D721Med (cell line): ENCODE results near the gene LPO.

Experiments used
- DNase-seq: peaks from one replicate; pipeline ENCODE4 v3.0.0; 2011; ENCODE audit warnings: low spot score; ENCODE audit not compliant: insufficient read length
- FAIRE-seq: peaks from 2 replicates; lab custom pipeline; 2011; peaks lifted over from hg19 to GRCh38; lab: Jason Lieb, UNC
- TF ChIP-seq, protein P1 (sequence below): IDR thresholded peaks from 2 replicates; pipeline ENCODE4 v1.5.1; 2012; ENCODE audit warnings: mild to moderate bottlenecking, control low read depth; ENCODE audit not compliant: insufficient read depth; ENCODE audit errors: missing control alignments

Gene LPO

DNA sequence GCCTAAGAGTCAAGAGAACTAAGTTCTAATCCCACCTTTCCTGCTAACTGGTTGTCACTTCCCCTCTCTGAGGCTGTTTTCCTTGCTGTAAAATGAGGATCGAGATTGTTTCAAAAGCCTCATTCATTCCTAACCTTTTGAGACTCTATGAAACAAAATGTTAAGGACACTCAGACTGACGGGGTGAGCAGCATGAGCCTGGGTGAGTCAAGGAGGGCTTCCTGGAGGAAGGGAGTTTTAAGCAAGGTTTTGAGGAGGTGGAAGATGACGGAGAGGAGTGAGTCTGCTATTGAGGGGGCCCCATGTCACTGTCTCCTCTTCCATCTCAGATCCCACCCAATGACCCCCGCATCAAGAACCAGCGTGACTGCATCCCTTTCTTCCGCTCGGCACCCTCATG is 41.8 kb upstream of the LPO start:
- TF ChIP-seq, protein P1, sequence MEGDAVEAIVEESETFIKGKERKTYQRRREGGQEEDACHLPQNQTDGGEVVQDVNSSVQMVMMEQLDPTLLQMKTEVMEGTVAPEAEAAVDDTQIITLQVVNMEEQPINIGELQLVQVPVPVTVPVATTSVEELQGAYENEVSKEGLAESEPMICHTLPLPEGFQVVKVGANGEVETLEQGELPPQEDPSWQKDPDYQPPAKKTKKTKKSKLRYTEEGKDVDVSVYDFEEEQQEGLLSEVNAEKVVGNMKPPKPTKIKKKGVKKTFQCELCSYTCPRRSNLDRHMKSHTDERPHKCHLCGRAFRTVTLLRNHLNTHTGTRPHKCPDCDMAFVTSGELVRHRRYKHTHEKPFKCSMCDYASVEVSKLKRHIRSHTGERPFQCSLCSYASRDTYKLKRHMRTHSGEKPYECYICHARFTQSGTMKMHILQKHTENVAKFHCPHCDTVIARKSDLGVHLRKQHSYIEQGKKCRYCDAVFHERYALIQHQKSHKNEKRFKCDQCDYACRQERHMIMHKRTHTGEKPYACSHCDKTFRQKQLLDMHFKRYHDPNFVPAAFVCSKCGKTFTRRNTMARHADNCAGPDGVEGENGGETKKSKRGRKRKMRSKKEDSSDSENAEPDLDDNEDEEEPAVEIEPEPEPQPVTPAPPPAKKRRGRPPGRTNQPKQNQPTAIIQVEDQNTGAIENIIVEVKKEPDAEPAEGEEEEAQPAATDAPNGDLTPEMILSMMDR: no peak
- DNase-seq: no peak
- no peak for FAIRE-seq

DNA sequence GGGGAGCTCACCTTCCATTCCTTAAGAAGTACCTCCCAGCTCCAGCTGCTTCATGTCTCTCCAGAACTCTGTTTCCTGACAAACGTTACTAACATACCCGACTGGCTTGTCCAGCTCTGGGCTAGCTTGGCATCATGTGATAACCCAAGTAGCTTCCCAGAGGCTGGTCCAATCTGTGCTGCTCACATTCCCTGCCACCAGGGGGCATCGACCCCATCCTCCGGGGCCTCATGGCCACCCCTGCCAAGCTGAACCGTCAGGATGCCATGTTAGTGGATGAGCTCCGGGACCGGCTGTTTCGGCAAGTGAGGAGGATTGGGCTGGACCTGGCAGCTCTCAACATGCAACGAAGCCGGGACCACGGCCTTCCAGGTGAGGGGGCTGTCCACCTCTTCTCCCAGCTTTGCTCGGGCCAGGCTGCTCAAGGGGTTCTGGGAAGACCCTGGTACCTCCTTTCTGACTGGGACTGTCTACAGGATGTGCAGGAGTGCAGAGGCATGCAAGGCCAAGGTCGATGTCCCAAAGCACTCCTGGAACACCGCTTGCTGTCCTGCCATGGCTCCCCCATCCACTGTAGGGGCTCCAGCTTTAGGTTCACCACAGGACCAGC is 38.3 kb upstream of the LPO start:
- DNase-seq: peak; percentile 53
- no peak for FAIRE-seq

DNA sequence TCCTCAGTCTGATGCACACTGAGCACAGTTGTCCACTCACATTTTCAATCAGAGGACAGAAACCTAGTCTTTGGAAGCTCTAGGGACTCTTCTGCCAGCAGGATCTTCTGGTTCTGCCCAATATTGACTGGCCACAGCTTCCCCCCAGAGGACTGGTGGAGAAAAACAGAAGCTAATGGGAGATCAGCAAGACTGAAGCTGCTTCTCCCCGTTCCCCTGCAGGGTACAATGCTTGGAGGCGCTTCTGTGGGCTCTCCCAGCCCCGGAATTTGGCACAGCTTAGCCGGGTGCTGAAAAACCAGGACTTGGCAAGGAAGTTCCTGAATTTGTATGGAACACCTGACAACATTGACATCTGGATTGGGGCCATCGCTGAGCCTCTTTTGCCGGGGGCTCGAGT is 35.5 kb upstream of the LPO start:
- DNase-seq (no peak), FAIRE-seq (no peak)
- TF ChIP-seq, protein P1: no peak

More for the DNA sequence above, 38.3 kb upstream of the LPO start:
- TF ChIP-seq, protein P1: peak; percentile 81

DNA sequence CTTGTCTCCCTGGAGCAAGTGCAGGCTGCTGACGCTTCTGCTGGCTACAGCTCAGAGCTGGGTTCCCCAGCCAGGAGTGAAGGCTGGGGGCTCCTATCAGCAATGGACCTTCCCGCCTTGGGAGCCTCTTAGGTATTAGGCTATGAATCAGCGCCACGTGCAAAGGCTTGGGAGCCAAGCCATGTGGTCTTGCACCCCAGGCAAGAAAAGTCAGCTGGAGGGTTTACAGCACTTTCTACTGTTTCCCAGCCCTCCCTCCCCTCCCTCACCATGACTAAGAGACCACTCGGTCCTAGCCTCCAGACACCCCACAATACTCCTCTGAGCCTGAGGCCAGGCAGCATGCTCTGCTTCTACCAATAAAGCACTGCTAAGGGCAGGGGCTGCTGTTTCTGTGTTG is 33.6 kb upstream of the LPO start:
- DNase-seq (no peak), FAIRE-seq (no peak)
- TF ChIP-seq, protein P1: no peak

GRCh38 chr17:58205936-58206335 is 32.4 kb upstream of the LPO start:
- TF ChIP-seq, protein P1: no peak
- no peak for DNase-seq
- no peak for FAIRE-seq

DNA sequence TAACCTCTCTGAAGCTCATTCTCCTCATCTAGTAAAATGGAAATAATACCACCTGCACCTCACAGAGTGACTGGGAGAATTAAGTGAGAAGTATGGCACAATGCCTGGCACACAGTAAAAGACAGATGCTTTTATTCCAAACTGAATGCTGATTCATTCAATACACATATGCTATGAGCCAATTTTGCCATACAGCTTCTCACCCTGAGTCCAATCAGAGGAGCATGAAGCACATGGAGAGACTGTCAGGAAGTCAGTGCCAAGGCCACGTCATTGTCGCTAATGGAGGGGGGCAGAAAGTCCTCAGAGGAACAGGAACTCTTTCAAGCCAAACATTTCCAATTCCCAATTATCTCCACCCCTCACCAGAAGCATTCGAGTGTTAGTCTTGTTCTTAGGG is 30.9 kb upstream of the LPO start:
- FAIRE-seq (no peak), DNase-seq (no peak)
- TF ChIP-seq, protein P1: no peak

DNA sequence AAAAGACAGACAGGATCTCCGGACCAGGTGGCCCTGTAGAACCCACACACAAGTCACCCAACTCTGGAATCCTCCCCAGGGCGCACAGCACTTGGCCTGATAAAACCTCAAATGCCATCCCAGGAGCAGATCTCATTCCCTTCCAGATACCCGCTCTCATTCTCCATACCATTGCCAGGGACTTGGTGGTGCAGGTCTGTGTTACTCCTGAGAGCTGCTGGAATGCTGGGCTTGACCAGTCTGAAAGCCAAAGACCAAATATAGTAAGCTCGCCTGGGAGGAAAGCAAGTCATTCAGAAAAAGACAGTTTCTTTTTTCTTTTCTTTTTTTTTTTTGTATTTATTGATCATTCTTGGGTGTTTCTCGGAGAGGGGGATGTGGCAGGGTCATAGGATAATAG is 30.0 kb upstream of the LPO start:
- TF ChIP-seq, protein P1: no peak
- DNase-seq (no peak), FAIRE-seq (no peak)
